ENCODE results near the gene TUBD1. TPM values are rescaled to one million over a fixed set of nuclear protein-coding genes. Genes with fewer than 3 reads are reported as not detected.
"Not testable (repeated sequence)": the region's sequence is repeated elsewhere in the genome, so short reads cannot be mapped to it uniquely, and the experiment has no call there.

The TUBD1 gene
- total RNA-seq, 4 donors from 2014 or later: 7.7 to 62.9 (median 18.7) TPM

DNA sequence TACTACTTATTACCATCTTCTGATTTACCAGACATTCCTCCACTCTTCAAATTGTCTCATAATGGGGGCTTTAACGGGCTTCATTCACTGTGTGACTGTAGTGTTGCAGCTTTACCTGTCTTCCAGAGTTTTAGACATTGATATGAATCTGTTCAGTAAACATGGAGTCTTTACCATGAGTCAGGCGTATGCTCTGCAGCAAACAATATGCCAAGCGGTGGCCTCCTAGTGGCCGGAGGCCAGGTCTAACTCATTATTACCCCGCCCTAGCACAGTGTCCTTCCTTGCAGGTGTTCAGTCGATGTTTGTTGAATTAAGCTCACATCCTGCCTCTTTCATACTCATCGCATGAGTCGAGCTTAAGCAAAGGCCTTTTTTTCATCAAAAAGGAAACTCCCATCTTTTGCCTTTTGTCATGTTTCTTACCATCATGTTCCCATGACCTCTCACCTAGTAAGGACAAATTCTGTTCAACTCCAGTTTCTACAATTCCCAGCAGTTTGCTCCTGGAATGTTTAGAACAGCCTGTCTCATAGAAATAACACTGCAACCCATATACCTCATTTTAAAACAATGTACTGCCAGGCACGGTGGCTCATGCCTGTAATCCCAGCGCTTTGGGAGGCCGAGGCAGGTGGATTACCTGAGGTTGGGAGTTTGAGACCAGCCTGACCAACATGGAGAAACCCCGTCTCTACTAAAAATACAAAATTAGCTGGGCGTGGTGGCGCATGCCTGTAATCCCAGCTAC, 39.4 kb downstream of the TUBD1 start:
- intact Hi-C loops (cut with DNase I; ENCODE audit: low total_unique reads): no loop called here
- DNase-seq: no peak
- H3K4me1 ChIP-seq: peaks cover 0 to 7% of the 10 kb centered on the region in 2 donors
- H3K9me3 ChIP-seq: no peaks in the 10 kb centered on the region
- no peaks in the 10 kb centered on the region for H3K27me3 ChIP-seq
- H3K36me3 ChIP-seq: no peaks in the 10 kb centered on the region
- no peak overlapping the region for H3K4me3 ChIP-seq
- H3K27ac ChIP-seq: peak overlapping the region; percentile 83 to 84
- TF ChIP-seq POLR2A (IDR thresholded peaks at IDR 0.05): no peak
- TF ChIP-seq, protein P1, sequence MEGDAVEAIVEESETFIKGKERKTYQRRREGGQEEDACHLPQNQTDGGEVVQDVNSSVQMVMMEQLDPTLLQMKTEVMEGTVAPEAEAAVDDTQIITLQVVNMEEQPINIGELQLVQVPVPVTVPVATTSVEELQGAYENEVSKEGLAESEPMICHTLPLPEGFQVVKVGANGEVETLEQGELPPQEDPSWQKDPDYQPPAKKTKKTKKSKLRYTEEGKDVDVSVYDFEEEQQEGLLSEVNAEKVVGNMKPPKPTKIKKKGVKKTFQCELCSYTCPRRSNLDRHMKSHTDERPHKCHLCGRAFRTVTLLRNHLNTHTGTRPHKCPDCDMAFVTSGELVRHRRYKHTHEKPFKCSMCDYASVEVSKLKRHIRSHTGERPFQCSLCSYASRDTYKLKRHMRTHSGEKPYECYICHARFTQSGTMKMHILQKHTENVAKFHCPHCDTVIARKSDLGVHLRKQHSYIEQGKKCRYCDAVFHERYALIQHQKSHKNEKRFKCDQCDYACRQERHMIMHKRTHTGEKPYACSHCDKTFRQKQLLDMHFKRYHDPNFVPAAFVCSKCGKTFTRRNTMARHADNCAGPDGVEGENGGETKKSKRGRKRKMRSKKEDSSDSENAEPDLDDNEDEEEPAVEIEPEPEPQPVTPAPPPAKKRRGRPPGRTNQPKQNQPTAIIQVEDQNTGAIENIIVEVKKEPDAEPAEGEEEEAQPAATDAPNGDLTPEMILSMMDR (IDR thresholded peaks at IDR 0.05): peak in 2 of 4 experiments; percentile 11 to 29

DNA sequence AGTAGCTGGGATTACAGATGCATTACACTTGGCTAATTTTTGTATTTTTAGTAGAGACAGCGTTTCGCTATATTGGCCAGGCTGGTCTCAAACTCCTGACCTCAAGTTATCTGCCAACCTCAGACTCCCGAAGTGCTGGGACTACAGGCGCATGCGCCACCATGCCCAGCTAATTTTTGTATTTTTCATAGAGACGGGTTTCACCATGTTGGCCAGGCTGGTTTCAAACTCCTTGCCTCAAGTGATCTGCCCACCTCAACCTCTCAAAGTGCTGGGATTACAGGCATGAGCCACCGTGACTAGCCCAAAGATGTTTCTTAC, 39.9 kb downstream of the TUBD1 start:
- H3K27me3 ChIP-seq; DNase-seq; H3K9me3 ChIP-seq; H3K4me3 ChIP-seq; H3K36me3 ChIP-seq; H3K4me1 ChIP-seq; intact Hi-C loops (cut with DNase I; ENCODE audit: low total_unique reads): not testable (repeated sequence)
- H3K27ac ChIP-seq: peak overlapping the region; percentile 83 to 84

GRCh38 chr17:59851439-59852375, 41.0 kb downstream of the TUBD1 start:
- peak in 1 of 2 donors; percentile 15 for TF ChIP-seq POLR2A (IDR thresholded peaks at IDR 0.05)
- TF ChIP-seq, protein P1 (IDR thresholded peaks at IDR 0.05): no peak
- Histone ChIP-seq H3K27me3 (no peaks in the 10 kb centered on the region), H3K36me3 (no peaks in the 10 kb centered on the region), H3K4me1 (peaks cover under 1 to 11% of the 10 kb centered on the region in 2 donors), H3K27ac (peak overlapping the region; percentile 83 to 84), H3K4me3 (no peak overlapping the region), H3K9me3 (no peaks in the 10 kb centered on the region)
- intact Hi-C loops (cut with DNase I; ENCODE audit: low total_unique reads): no loop called here
- peak; percentile 64 to 83 for DNase-seq

- peak overlapping the region; percentile 83 to 84 for H3K27ac ChIP-seq
These were observed 42.4 kb downstream of the TUBD1 start for GRCh38 chr17:59850311-59850710.

GRCh38 chr17:59848778-59849177, 44.0 kb downstream of the TUBD1 start:
- peaks cover 13 to 26% of the 10 kb centered on the region in 2 donors for H3K4me1 ChIP-seq
- no peaks in the 10 kb centered on the region for H3K36me3 ChIP-seq
- H3K4me3 ChIP-seq: no peak overlapping the region
- H3K27ac ChIP-seq: peak overlapping the region; percentile 94 to 97
- no peak for TF ChIP-seq POLR2A (IDR thresholded peaks at IDR 0.05)
- TF ChIP-seq, protein P1 (IDR thresholded peaks at IDR 0.05): no peak
- H3K27me3 ChIP-seq: no peaks in the 10 kb centered on the region
- no peaks in the 10 kb centered on the region for H3K9me3 ChIP-seq
- DNase-seq: peak; percentile 39 to 74
- intact Hi-C loops (cut with DNase I; ENCODE audit: low total_unique reads): no loop called here

More at GRCh38 chr17:59850311-59850710, 42.4 kb downstream of the TUBD1 start:
- H3K9me3 ChIP-seq; intact Hi-C loops (cut with DNase I; ENCODE audit: low total_unique reads); H3K27me3 ChIP-seq; DNase-seq; H3K36me3 ChIP-seq; H3K4me3 ChIP-seq: not testable (repeated sequence)
- peaks cover 13 to 18% of the 10 kb centered on the region in 2 donors for H3K4me1 ChIP-seq

DNA sequence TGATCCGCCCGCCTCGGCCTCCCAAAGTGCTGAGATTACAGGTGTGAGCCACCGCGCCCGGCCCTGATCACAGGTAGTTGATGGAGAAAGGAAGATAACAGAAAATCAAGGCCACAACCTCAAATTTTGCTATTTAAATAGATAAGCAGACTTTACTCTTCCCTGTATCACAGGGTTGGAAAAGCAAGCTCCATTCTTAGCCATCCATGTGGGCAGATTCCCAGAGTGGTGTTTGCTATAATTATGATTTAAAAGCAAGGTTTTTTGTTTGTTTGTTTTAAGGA, 44.4 kb downstream of the TUBD1 start:
- no peak for TF ChIP-seq POLR2A (IDR thresholded peaks at IDR 0.05)
- TF ChIP-seq, protein P1 (IDR thresholded peaks at IDR 0.05): no peak
- peaks cover 13 to 26% of the 10 kb centered on the region in 2 donors for H3K4me1 ChIP-seq
- no peak overlapping the region for H3K4me3 ChIP-seq
- no peaks in the 10 kb centered on the region for H3K9me3 ChIP-seq
- peak overlapping the region; percentile 94 to 97 for H3K27ac ChIP-seq
- DNase-seq: no peak
- H3K27me3 ChIP-seq: no peaks in the 10 kb centered on the region
- H3K36me3 ChIP-seq: no peaks in the 10 kb centered on the region
- intact Hi-C loops (cut with DNase I; ENCODE audit: low total_unique reads): no loop called here
